ENCODE results near the gene BOLA3.

Gene BOLA3

GRCh38 chr2:74186038-74186437, 38.3 kb upstream of the BOLA3 start:
- no peak for DNase-seq (ENCODE audit: low read depth)
- H3K4me3 ChIP-seq (ENCODE audit: low read length): no peak overlapping the region
- no peak for TF ChIP-seq CTCF (conservative IDR thresholded peaks at IDR 0.05; ENCODE audit: low read length)

- DNase-seq (ENCODE audit: low read depth): no peak
- TF ChIP-seq CTCF (conservative IDR thresholded peaks at IDR 0.05; ENCODE audit: low read length): no peak
- no peak overlapping the region for H3K4me3 ChIP-seq (ENCODE audit: low read length)
Observed at GRCh38 chr2:74183878-74184277, 36.2 kb upstream of the BOLA3 start.

- TF ChIP-seq CTCF (conservative IDR thresholded peaks at IDR 0.05; ENCODE audit: low read length): no peak
Observed at GRCh38 chr2:74181739-74182138, 34.0 kb upstream of the BOLA3 start.

GRCh38 chr2:74179063-74179865, 31.6 kb upstream of the BOLA3 start:
- peak overlapping the region; percentile 71 for H3K4me3 ChIP-seq (ENCODE audit: low read length)
- TF ChIP-seq CTCF (conservative IDR thresholded peaks at IDR 0.05; ENCODE audit: low read length): peak; percentile 49
- DNase-seq (ENCODE audit: low read depth): peak; percentile 21

More at GRCh38 chr2:74181739-74182138, 34.0 kb upstream of the BOLA3 start:
- H3K4me3 ChIP-seq (ENCODE audit: low read length): no peak overlapping the region
- peak; percentile 40 for DNase-seq (ENCODE audit: low read depth)

GRCh38 chr2:74178211-74179062, 30.7 kb upstream of the BOLA3 start, which contains the start of gene MOB1A:
Gene MOB1A (minus strand): TSS chr2:74178879. CDS start chr2:74178674, 205 bp downstream.
- no peak for TF ChIP-seq CTCF (conservative IDR thresholded peaks at IDR 0.05; ENCODE audit: low read length)
- DNase-seq (ENCODE audit: low read depth): peak; percentile 98
- peak within 1 kb of the TSS; percentile 71 for H3K4me3 ChIP-seq (ENCODE audit: low read length)

- no peak for TF ChIP-seq CTCF (conservative IDR thresholded peaks at IDR 0.05; ENCODE audit: low read length)
- DNase-seq (ENCODE audit: low read depth): no peak
Observed at GRCh38 chr2:74177696-74178095, 30.0 kb upstream of the BOLA3 start.

More at GRCh38 chr2:74177696-74178095, 30.0 kb upstream of the BOLA3 start:
- H3K4me3 ChIP-seq (ENCODE audit: low read length): peak overlapping the region; percentile 71
